GM12892 (cell line): ENCODE measurements around the gene TAF3.

Experiments used
- POLR2A ChIP-seq: IDR thresholded peaks from 2 replicates; pipeline ENCODE4 v1.6.1; 2011; ENCODE audit warnings: low read depth, low read length, control low read depth
- POLR2AphosphoS5 ChIP-seq: IDR thresholded peaks from 2 replicates; pipeline ENCODE4 v1.6.1; 2011; ENCODE audit warnings: low read depth, low read length, control low read depth
- TAF1 ChIP-seq: IDR thresholded peaks from 2 replicates; pipeline ENCODE4 v1.6.1; 2011; ENCODE audit warnings: low read depth, mild to moderate bottlenecking, control low read depth, low read length, borderline replicate concordance

DNA sequence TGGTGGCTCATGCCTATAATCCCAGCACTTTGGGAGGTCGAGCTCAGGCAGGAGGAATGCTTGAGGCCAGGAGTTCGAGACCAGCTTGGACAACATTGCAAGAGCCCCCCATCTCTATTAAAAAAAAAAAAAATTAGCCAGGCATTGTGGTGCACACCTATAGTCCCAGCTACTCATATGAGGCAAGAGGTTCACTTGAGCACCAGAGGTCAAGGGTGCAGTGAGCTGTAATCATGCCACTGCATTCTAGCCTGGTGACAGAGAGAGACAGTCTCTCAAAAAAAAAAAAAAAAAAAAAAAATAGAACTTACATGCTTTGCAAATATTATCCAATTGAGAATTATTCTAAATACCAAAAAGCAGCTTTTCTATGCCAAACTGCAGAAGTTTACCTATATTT lies 41.5 kb upstream of the TAF3 start:
- TF ChIP-seq POLR2A (no peak), POLR2AphosphoS5 (no peak), TAF1 (no peak)
